HG03520 (cell line): Measurements from ENCODE around the gene ZNF532.
"Not testable (repeated sequence)": the region's sequence is repeated elsewhere in the genome, so short reads cannot be mapped to it uniquely, and the experiment has no call there.

Source experiments
- ATAC-seq: cut with Tn5 transposase; IDR thresholded peaks from one replicate; pipeline ENCODE4 v1.9.1; 2021; ENCODE audit warnings: mild to moderate bottlenecking, moderate library complexity; ENCODE audit not compliant: unreplicated experiment

The ZNF532 gene

DNA sequence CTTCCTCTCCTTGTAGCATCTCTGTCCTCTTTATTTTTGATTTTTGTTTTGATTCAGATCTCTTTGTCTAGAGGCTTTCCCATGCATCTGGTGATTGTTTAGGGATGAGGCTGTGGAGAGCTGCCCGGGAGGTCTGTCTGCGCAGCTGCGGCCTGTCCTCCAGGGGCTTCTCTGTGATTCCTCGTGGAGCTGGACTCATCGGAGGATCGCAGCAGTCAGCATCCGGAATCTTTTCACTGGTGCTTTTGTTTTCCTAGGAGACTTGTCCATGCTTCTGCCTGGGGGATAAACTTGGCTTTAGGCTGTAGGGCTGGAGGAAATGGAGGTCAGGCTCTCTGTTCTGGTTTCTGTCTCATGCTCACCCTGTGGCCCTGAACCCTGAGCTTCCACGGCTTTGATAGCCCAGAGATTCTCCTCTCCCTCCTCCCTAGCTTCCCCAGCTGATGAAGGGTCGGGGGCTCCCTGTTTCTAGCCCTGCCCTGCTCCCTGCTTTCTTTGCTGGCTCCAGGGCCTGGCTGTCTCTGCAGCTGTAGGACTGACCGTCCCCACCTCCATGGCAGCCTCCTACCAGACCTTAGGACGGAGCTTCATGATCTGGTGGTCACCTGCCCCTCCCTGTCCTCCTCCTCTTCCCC is 35.5 kb downstream of the ZNF532 start:
- no peak for ATAC-seq

DNA sequence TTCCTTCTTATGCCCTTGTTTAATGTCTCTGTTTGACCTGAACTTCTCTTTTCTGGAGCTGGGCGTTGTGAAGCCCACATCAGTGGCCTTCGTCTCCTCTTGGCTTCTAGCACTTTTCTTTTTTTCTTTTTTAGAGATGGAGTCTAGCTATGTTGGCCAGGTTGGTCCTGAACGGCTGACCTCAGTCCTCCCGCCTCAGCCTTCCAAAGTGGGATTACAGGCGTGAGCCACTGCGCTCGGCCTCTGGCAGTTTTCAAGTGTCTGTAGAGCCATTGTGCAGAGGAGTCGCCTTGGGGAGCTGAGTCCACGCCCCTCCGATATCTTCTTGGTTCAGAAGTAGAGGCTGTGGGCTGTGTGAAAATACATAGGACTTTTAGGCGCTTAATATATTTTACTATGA is 36.5 kb downstream of the ZNF532 start:
- no peak for ATAC-seq

DNA sequence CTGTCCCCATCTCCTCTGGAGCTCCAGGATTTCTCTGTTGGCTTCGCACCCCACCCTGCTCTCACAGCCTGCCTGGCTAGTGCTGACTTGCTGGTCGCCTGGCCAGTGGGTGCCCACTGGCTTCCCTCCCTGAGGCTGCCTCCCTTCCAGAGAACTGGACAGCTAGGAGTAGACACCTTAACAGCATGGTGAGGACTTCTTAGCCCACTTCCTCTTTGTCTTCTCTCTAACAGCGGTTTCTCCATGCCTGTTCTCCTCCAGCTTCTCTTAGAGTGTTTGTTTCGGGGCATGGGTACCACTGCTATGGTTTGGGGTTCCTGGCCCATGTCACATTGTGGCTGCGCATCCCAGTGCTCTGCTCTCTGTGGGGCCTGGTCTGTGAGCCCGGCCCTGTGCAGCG is 37.1 kb downstream of the ZNF532 start:
- no peak for ATAC-seq

DNA sequence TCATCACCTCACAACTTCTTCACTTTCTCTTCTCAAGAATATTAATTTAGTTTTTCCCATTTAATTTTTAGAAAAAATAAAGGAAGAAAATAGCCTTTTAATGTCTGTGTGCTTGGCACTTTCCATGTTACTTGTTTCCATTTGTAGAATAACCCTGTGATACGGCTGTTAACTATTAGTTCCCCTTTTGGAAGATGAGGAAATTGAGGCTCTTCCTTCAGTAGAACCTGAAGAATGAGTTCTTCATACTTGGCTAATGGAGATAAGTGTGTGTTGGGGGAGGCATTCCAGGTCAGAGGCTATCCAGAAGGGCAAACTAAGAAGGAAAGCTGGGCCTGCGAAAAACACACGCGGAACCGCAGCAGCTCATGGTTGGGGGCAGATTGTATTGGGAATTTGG is 38.3 kb downstream of the ZNF532 start:
- ATAC-seq: no peak

DNA sequence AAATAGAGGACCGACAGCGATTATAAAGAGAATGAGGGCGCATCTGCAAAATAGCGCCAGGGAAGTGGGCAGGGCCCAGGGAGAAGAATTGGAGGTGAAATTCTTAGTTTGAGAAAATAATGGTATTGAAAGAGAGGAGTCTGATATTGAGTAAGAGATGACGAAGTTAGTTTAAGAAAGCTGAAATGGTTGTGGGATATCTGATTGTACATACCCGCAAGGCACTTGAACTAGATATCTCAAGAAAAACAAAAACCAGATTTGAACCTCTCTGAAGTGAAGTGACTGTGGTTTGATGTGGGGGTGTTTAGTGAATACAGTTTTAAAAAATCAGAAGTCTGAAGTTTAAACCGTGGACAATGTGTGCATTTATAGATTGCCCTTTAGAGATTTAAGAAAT is 38.9 kb downstream of the ZNF532 start:
- ATAC-seq: no peak

DNA sequence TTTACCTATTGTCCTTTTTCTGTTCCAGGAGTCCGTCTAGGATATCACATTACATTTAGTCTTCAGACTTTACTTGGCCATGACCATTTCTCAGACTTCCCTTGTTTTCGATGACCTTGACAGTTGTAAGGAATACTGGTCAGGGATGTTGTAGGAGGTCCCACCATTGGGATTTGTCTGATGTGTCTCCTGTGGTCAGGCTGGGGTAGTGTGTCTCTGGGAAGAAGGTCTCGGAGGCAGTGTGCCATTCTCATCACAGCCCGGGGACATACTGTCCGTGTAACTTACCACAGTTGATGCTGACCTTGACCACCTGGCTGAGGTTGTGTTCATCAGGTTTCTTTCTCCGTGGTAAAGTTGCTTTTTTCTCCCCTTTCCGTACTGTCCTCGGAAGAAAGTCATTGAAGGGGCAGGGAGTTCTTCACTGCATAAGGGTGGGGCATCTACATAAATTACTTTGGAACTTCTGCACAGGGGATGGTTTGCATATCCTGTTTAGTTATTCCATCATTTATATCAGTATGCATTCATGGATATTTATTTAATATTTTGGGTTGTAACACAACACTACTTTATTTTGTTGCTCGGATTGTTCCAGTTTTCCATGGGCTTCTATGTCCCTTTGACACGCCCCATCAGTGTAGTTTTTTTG is 41.2 kb downstream of the ZNF532 start:
- ATAC-seq: no peak

DNA sequence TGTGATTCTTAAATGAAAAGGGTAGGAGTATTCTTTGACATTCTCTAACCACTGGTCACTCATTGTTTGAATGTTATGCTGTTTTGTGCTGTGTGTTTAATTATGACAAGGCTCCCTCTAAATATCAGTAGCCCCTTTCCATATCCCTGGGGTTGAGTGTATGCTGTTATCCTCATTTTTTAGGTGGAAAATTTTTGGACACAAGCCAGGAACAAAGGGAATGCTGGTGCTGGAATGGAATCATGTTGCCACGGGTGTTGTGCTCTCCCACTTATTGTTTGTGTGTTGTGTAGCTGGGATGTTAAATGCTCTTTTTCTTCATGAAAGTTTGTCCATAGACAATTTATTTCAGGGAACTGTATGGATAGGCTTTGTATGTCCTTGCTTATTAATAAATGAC is 43.3 kb downstream of the ZNF532 start:
- ATAC-seq: no peak

DNA sequence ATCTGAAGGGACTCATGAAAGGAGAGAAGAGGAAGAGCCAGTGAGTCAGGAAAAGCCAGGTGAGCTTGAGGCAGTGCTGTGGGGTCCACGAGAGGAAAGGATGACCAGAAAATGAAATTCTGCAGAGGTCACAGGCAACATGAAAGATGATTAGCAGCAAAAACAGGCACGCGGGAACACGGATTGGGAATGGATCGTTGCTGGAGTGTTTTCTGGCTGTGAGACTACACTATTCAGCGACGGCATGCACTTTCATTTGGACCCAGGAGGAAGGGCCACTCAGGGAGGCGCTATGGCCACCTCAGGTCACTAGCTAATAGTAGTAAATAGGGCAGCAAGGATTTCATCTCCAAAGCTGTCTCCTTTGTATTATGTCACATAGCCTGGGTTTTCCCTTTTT is 44.8 kb downstream of the ZNF532 start:
- no peak for ATAC-seq

DNA sequence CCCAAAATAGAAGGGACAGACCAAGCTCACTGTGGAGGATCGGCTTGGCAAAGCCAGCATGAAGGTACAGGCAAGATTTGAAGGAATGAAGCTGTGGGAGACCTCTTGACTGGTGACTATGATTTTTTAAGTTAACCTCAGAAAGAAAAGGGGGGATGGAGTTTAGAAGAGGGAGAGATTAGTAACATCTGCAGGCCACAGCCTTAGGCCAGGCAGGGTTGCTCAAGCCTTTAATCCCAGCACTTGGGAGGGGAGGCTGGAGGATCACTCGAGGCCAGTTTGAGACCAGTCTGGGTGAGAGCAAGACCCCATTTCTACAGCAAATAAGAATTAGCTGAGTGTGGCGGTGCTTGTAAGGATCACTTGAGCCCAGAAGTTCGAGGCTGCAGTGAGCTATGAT is 46.6 kb downstream of the ZNF532 start:
- ATAC-seq: no peak

DNA sequence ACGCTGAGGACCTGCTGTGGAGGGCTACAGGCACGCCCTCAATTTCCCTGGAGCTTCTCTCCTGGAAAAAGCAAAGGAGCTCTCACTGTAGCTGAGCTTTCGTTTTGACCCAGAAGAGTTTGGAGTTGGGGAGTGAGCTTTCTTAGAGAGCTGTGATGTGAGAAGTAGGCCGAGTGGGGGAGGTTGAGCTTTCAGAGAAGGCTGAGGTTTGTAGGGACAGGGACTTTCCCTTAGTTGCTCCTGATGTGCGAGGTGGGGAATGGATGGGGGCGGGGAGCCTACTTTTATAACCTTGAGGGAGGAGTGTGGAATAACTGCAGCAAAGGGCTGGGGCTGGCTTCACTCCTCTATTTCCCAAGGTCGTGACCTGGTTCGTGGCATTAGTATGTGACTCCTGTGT is 47.1 kb downstream of the ZNF532 start:
- no peak for ATAC-seq

DNA sequence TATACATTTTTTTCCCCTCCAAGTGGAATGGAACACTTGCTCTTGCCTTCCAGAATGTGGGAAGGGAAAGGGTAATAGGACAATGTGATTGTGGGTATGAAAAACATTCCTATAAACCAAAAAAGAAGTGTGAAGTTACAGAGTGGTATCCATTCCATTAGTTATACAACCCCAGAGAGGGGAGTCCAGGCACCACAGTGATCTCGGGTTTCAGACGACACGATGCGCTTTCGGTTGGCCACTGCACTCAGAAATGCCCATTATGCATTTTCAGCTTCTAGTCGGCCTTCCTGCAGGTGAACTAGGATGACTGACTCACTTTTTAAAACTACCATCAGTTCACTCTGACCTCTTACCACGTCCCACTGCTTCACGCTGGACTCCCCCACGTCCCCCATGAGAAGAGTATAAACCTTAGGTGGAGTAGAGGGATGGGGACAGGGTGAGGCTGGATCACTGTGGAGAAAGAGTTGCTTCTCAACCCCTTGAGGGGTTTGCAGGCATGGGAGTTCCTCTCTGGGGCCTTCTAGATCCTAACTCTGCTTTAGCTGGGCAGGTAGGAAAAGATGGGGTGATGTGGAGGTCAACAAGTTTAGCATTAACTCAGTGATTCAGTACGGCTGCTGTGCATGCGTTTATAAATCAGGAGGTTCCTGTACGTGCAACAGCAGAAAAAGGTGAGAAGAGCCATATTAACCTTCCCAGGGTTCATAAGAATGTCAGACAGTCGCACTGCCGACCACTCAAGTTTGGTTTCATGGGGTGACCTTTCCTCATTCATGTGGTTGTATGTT is 50.5 kb downstream of the ZNF532 start:
- ATAC-seq: no peak

DNA sequence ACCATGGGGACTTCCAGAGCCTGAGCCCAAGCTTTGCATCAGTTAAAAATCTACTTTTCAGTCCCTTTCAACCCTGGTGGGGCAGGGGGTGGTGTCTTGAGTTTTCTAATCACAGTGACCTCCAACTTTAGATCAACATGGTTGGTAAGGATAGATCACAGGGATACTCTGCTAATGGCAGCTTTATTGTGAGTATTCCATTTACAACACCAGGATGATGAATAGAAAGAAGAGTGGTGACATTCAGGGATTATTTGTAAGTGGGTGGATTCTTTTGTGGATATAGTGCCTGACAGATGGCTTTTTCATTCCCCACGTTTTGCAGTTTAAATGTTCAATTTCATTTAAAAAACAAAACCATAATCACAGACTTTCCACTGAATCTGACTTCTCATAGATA is 51.3 kb downstream of the ZNF532 start:
- no peak for ATAC-seq

DNA sequence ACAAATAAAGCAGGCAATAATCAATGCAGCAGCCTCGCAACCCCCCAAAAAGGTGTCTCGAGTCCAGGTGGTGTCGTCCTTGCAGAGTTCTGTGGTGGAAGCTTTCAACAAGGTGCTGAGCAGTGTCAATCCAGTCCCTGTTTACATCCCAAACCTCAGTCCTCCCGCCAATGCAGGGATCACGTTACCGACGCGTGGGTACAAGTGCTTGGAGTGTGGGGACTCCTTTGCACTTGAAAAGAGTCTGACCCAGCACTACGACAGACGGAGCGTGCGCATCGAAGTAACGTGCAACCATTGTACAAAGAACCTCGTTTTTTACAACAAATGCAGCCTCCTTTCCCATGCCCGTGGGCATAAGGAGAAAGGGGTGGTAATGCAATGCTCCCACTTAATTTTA is 55.3 kb downstream of the ZNF532 start:
- not testable (repeated sequence) for ATAC-seq

DNA sequence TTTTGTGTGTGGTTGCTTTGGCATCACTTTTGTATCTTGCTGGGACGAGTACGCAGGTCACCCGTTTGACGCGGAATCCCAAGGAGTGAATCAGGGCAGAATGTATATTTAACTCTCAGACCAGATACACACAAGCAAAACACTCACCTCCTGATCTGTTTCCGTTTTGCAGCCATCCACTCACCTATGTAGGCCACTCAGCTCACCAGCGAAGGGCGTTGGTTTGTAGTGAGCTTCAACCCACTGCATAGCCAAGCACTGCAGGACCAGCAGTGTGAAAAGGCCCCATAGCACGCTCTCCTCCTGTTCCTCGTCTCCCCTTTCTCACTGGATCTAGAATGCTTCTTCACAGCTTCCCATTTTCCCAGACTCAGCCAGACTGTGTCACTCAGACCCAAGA is 58.3 kb downstream of the ZNF532 start:
- ATAC-seq: no peak

DNA sequence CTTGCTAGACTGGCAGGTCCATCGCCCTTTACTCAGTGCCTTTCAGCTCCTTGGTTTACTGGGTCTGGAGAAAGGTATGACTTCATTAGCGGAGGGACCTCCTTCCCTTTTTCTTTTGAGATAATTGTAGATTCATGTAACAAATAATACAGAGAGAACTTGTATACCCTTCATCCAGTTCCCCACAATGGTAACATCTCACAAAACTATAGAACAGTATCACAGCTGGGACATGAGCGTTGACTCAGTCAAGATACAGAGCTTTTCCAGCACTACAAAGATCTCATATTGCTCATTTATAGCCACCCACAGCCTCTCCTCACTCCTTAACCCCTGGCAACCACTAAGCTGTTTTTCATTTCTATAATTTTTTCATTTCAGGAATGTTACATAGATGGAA is 59.8 kb downstream of the ZNF532 start:
- ATAC-seq: no peak

DNA sequence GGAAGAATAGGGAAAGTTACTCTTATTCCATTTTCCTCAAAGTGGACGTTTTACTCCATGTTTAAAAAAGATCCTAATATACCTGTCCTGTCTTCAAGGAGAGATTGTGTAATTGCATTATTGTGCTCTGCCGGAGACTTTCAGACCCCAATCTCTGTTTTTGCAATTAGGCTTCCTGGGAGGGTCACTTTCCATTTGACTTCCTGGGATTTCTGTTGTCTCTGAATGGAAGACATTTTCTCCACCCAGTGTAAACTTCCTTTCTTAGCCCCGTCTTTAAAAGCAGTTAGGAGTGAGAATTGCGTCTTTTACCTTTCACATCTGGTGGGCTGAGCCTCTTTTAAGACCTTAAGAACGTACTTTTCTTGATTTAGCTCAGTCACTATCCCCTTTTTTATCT is 63.0 kb downstream of the ZNF532 start:
- ATAC-seq: no peak

DNA sequence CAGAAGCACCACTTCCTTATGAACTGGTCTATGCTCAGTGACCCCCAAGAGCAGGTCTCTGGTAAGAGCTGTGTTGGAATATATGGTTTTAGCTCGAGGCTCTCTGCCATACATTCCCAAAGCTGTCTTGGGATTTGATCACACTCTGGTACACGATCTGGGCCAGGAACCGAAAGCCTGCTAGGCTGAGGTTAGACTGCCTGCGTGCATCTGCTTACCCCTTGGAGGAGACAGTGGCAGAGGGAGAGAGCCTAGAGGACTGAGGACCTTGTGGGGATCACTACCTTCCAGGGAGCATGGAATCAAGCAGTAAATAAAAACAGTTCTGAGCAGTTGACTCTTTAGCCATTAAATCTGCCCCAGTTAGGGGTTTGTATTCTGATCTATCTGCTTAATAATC is 63.7 kb downstream of the ZNF532 start:
- ATAC-seq: no peak

DNA sequence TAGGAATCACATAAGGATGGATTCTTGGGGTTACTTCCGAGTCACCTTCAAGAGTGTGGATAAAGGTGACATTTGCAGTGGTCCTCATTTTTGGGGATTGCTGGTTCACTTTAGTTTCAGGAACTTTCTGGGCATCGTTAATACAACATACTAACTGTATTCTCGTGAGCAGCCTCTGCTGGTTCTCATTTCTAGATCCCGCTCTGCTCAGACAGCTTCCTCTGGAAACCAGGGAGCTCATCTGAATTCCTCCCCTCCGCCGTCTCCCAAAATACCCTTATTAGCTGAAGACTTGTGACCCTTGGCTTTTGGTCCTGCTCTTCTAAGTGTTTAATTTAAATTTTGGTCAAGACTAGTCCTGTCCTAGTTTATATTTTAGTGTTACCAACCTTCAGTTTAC is 64.5 kb downstream of the ZNF532 start:
- no peak for ATAC-seq

DNA sequence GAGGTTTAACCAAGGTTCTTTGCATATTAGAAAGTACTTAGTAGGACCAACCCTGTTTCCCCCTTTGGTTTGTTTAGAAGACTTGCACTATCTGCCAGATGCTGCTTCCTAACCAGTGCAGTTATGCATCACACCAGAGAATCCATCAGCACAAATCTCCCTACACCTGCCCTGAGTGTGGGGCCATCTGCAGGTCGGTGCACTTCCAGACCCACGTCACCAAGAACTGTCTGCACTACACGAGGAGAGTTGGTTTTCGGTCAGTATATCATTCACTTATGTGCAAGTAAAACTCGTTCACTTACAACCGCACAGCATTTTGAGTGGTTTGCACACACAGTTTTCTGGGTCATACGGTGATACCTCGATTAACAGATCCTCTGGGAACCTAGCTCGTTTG is 69.7 kb downstream of the ZNF532 start:
- no peak for ATAC-seq

DNA sequence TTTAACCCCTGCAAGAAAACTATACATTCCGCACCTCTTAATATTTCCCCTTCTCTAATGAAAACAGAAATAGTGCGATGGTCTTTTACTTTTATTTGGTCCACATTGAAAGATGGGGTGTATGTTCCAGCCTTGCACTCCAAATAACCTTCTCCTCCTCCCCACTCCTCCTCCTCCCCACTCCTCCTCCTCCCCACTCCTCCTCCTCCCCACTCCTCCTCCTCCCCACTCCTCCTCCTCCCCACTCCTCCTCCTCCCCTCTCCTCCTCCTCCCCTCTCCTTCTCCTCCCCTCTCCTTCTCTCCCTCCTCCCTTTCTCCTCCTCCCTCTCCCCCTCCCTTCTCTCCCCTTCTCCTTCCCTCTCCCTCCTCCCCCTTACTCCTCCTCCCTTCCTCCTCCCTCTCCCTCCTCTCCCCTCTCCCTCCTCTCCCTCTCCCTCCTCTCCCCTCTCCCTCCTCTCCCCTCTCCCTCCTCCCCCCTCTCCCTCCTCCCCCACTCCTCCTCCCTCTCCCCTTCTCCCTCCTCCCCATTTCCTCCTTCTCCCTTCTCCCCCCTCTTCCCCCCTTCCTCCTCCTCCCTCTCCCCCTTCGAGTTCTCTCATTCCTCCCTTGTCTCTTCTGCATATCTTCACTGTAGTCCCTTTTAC is 70.4 kb downstream of the ZNF532 start:
- no peak for ATAC-seq

DNA sequence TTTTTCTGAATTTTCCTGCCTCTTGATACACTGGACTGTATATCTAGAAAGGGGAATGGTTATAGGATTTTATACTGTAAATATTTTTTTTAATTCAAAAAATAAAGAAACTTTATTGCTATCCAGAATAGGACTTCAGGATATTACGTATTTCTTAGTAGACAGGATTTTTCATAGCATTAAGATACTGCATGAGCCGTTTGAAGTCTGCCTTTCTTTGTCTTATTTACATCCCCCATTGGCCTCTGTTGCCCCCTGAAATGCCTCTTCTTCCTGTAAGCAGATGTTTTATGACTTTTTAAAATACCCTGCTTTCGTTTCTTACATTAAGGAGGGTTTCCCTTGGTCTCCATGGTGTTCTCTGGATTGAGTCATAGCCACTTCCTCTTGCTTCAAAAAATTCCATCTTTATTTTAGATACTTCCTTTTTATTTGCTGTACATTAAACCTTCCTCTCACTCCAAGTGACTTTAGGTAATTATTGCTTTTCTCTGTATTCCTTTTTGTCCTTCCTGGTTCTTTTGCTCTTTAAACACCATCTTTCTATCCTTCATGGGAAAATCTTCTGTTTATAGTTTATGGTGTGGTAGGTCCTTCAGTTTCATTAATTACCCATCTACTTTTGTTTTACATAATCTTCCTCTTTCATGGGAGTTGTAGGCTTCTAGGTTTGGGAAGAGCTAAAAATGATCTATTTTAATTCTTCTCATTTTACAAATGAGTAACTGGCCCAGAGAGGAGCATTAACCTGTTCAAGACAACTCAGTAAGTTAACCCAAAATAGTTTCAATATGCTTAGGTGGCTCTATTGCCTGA is 72.6 kb downstream of the ZNF532 start:
- ATAC-seq: no peak
